ENCODE data around the gene C20orf96.

Gene C20orf96

DNA sequence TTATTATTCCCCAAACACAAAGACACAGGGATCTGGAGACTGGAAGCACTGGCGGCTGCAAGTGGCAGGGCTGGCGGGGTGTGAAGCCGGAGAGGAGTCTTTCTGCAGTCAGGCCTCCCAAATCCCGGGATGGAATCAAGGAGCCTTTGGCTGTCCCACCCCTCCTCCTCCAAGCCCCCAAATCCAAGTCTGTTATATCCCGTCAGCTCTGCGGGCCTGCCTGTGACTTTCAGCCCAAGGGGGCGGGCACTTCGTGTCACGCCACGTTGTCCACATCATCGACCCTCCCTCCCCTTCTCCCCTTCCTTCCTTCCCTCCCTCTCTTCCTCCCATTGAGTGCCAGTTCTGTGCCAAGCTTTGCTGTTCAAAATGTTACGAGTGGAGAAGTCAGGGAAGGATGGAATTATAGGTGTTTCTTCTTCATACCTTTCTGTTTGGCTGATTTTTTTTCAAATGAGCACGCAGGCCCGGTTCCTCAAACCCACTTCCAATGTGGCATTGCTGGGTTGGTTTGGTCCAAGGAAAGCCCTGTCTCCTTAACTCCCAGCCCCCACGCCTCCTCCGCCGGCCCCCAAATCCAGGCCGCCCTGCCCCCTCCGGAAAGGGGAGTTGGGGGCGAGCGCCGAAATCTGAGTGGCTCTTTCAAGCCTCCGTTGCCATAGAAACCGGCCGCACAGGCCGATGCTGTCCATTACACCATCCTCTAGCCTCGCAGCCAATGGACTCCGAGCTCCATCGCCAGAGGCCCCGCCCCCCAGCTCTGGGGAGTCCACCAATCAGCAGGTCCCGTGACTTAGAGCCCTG, 19.5 kb upstream of the C20orf96 start:
- FAIRE-seq (peak; percentile 89), DNase-seq (ENCODE audit: insufficient read length) (peak; percentile 95)
- TF ChIP-seq POLR2A (IDR thresholded peaks at IDR 0.05; ENCODE audit: low read depth, low read length) (no peak), POLR2AphosphoS5 (IDR thresholded peaks at IDR 0.05; ENCODE audit: low read depth, low read length) (no peak), TAF1 (IDR thresholded peaks at IDR 0.05; ENCODE audit: borderline replicate concordance, low read depth, low read length) (no peak)

DNA sequence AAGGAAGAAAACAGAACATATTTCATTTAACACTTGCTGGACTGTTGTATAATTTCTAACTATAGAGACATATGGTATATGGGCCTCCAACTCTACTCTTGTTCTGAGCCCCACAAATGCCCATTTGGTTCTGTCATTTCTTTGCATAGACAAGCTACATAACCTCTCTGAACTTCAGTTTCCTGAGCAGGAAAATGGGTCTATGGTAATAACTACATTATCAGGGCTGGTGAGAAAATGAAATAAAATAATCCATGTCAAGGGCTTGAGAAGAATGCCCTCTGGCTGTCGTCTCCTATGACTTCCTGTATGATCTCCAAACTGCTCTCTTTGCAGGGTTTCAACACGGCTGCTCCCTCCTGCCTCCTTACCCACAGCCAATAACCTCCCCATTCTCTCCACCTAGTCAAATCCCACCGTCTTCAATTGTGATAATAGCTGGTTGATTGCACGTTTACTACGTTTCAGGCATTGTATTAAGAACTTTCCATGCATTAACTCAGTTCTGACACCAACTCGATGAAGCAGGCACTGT, 18.8 kb upstream of the C20orf96 start:
- FAIRE-seq, result peak; percentile 73
- TF ChIP-seq POLR2A (IDR thresholded peaks at IDR 0.05; ENCODE audit: low read depth, low read length) (no peak), TAF1 (IDR thresholded peaks at IDR 0.05; ENCODE audit: borderline replicate concordance, low read depth, low read length) (no peak), POLR2AphosphoS5 (IDR thresholded peaks at IDR 0.05; ENCODE audit: low read depth, low read length) (no peak)
- DNase-seq (ENCODE audit: insufficient read length), result no peak

- FAIRE-seq (no peak), DNase-seq (ENCODE audit: insufficient read length) (no peak)
- TF ChIP-seq POLR2A (IDR thresholded peaks at IDR 0.05; ENCODE audit: low read depth, low read length), result no peak
- TF ChIP-seq POLR2AphosphoS5 (IDR thresholded peaks at IDR 0.05; ENCODE audit: low read depth, low read length), result no peak
- TF ChIP-seq TAF1 (IDR thresholded peaks at IDR 0.05; ENCODE audit: borderline replicate concordance, low read depth, low read length), result no peak
Observed at GRCh38 chr20:308427-309038, 18.0 kb upstream of the C20orf96 start.

- DNase-seq (ENCODE audit: insufficient read length) (no peak), FAIRE-seq (no peak)
- TF ChIP-seq TAF1 (IDR thresholded peaks at IDR 0.05; ENCODE audit: borderline replicate concordance, low read depth, low read length) (no peak), POLR2AphosphoS5 (IDR thresholded peaks at IDR 0.05; ENCODE audit: low read depth, low read length) (no peak), POLR2A (IDR thresholded peaks at IDR 0.05; ENCODE audit: low read depth, low read length) (no peak)
Observed at GRCh38 chr20:305745-306144, 15.2 kb upstream of the C20orf96 start.

GRCh38 chr20:301886-302848, 11.6 kb upstream of the C20orf96 start:
- no peak for TF ChIP-seq TAF1 (IDR thresholded peaks at IDR 0.05; ENCODE audit: borderline replicate concordance, low read depth, low read length)
- TF ChIP-seq POLR2AphosphoS5 (IDR thresholded peaks at IDR 0.05; ENCODE audit: low read depth, low read length), result no peak
- TF ChIP-seq POLR2A (IDR thresholded peaks at IDR 0.05; ENCODE audit: low read depth, low read length), result no peak
- no peak for DNase-seq (ENCODE audit: insufficient read length)
- FAIRE-seq, result no peak

DNA sequence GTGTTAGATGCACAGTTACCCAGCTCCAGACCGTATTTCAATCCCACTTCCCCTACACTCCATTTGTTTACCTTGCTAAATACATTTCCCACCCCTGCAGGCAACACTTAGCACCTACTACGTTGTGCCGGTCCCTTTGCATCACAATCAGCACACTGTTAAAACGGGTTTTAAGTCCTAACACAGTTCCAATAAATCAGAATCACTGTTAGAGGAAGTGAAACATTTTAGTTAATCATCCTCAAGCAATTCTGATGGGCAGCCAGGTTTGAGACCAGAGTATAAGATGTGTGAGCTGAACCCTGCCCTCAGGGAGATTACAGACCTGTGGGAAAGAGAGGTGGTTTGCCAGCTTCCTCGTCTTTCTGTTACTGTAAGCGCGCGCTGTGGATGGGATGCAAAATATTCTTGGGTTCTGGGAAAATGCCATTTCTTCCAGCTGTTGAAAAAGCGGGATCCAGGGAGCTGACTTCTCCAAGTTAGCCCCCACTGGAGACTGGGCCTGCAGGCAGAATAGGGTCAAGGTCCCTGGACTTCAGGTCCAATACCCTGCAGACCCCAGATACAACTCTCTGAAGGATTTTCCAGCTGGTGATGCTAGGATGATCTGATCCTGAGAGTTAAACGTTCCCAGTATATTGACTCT, 9.9 kb upstream of the C20orf96 start:
- TF ChIP-seq POLR2A (IDR thresholded peaks at IDR 0.05; ENCODE audit: low read depth, low read length), result 0 out of 2 replicates have a peak, but pooled peaks have one; percentile 11
- no peak for TF ChIP-seq POLR2AphosphoS5 (IDR thresholded peaks at IDR 0.05; ENCODE audit: low read depth, low read length)
- DNase-seq (ENCODE audit: insufficient read length), result no peak
- no peak for FAIRE-seq

DNA sequence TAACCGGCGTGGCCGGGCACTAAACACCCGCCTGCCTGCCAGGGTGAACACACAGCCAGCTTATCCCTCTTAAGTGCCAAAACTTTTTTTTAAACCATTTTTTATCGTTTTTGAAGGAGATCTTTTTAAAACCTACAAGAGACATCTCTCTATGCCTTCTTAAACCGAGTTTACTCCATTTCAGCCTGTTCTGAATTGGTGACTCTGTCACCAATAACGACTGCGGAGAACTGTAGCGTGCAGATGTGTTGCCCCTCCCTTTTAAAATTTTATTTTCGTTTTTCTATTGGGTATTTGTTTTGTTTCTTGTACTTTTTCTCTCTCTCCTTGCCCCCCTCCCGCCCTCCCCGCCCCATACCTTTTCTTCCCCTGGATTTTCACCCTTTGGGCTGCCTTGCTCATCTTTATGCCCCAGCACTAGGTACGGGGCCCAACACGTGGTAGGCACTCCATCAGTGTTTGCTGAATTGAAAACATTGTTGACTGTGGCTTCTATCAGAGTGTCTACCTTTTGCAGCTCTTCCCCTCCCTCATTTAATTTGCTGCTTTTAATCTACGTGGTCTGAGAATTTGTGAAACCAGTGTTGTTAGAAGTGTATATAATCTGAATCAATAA, 8.3 kb upstream of the C20orf96 start:
- no peak for FAIRE-seq
- TF ChIP-seq POLR2AphosphoS5 (IDR thresholded peaks at IDR 0.05; ENCODE audit: low read depth, low read length), result no peak
- no peak for TF ChIP-seq TAF1 (IDR thresholded peaks at IDR 0.05; ENCODE audit: borderline replicate concordance, low read depth, low read length)
- no peak for TF ChIP-seq POLR2A (IDR thresholded peaks at IDR 0.05; ENCODE audit: low read depth, low read length)

GRCh38 chr20:297925-298775, 7.6 kb upstream of the C20orf96 start:
- DNase-seq (ENCODE audit: insufficient read length), result no peak
- FAIRE-seq, result peak; percentile 89
- peak; percentile 61 for TF ChIP-seq POLR2AphosphoS5 (IDR thresholded peaks at IDR 0.05; ENCODE audit: low read depth, low read length)
- peak; percentile 61 for TF ChIP-seq POLR2A (IDR thresholded peaks at IDR 0.05; ENCODE audit: low read depth, low read length)
- TF ChIP-seq TAF1 (IDR thresholded peaks at IDR 0.05; ENCODE audit: borderline replicate concordance, low read depth, low read length), result 0 out of 2 replicates have a peak, but pooled peaks have one; percentile 50

More for the DNA sequence above, 8.3 kb upstream of the C20orf96 start:
- no peak for DNase-seq (ENCODE audit: insufficient read length)

DNA sequence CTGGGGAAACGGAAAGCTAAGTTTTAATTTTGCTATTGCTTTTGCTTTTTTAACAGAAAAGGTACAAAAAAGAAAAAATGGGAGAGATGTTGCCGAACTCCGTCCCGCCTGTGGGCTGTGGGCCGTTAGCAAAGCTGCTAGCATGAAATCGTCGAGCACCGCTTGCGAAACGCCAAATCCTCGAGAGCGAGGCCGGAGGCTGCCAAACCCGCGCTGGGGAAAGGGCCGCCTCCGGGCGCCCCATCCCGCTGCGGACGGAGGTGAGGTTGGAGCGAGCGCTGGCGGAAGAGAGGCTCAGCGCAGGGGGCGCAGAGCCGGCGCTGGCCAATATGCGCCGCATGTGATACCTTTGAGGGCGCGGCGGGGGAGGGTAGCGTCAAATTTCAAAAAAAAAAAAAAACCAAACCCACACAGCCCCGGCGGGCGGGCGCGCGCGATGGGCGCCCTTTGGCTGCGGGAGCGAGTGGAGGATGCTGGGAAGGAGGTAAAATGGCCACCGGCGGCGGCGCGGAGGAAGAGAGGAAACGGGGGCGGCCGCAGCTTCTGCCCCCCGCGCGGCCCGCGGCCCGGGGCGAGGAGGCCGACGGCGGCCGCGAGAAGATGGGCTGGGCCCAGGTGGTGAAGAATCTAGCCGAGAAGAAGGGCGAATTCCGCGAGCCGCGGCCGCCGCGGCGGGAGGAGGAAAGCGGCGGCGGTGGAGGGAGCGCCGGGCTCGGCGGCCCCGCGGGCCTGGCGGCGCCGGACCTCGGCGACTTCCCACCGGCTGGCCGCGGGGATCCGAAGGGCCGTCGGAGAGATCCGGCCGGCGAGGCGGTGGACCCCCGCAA, 6.8 kb upstream of the C20orf96 start, which contains the start of gene ZCCHC3:
Gene ZCCHC3, plus strand, starts transcription at position 473 of the 827 bp plus-strand sequence. Its CDS starts 17 bp downstream, at position 490.
- DNase-seq (ENCODE audit: insufficient read length) (peak; percentile 85), FAIRE-seq (peak; percentile 81)
- TF ChIP-seq POLR2A (IDR thresholded peaks at IDR 0.05; ENCODE audit: low read depth, low read length) (peak; percentile 84), TAF1 (IDR thresholded peaks at IDR 0.05; ENCODE audit: borderline replicate concordance, low read depth, low read length) (peak; percentile 93), POLR2AphosphoS5 (IDR thresholded peaks at IDR 0.05; ENCODE audit: low read depth, low read length) (peak; percentile 37; the same call in 1 of the 2 replicates)
